Bronchial epithelial cell (primary cell): ENCODE measurements around the gene KPTN. TPM values are rescaled to one million over a fixed set of nuclear protein-coding genes. Genes with fewer than 3 reads are reported as not detected.

Source experiments
- DNase-seq: peaks from one replicate; pipeline ENCODE4 v3.0.0-alpha.2; 2010; ENCODE audit warnings: low read depth
- FAIRE-seq: peaks from 2 replicates; lab custom pipeline; 2011; peaks lifted over from hg19 to GRCh38; lab: Jason Lieb, UNC
- H3K27me3 ChIP-seq: 2 replicates; pipeline ENCODE4 v1.5.1; 2011; ENCODE audit warnings: low read length; ENCODE audit not compliant: control insufficient read depth, insufficient read depth
- H3K36me3 ChIP-seq: 2 replicates; pipeline ENCODE4 v1.5.1; 2011; ENCODE audit warnings: low read length; ENCODE audit not compliant: control insufficient read depth, insufficient read depth
- H3K4me3 ChIP-seq: 2 replicates; pipeline ENCODE4 v1.5.1; 2011; ENCODE audit warnings: mild to moderate bottlenecking, low read depth, low read length, control low read depth
- CTCF ChIP-seq: IDR thresholded peaks from 2 replicates; pipeline ENCODE4 v1.5.1; 2011; ENCODE audit warnings: mild to moderate bottlenecking, moderate library complexity, low read length, control low read depth, inconsistent platforms; ENCODE audit not compliant: insufficient read depth, severe bottlenecking
- total RNA-seq: library from RNA; depleted of rRNA; stranded (reverse); fragments of >200 nt; gene quantifications from 2 replicates; pipeline ENCODE4 v1.2.1, GENCODE V29; 2014

KPTN gene
- total RNA-seq, 1 donor from 2014 or later, result 2.1 TPM

GRCh38 chr19:47514869-47515588 lies 31.0 kb upstream of the KPTN start, which contains the start of gene NAPA:
TSS of gene NAPA (minus strand) at chr19:47515063. CDS start at chr19:47514940, 123 bp downstream.
- Histone ChIP-seq H3K4me3 (peak within 1 kb of the TSS; percentile 100), H3K27me3 (no peaks in the 10 kb centered on the region), H3K36me3 (no peaks in the 10 kb centered on the region)
- no peak for TF ChIP-seq CTCF
- FAIRE-seq (peak; percentile 58), DNase-seq (peak; percentile 99)

- Histone ChIP-seq H3K36me3 (no peaks in the 10 kb centered on the region), H3K4me3 (peak overlapping the region; percentile 100), H3K27me3 (no peaks in the 10 kb centered on the region)
- FAIRE-seq (no peak), DNase-seq (no peak)
- TF ChIP-seq CTCF, result no peak
Measured at GRCh38 chr19:47514151-47514868, 30.3 kb upstream of the KPTN start.

GRCh38 chr19:47512948-47513319 lies 28.9 kb upstream of the KPTN start:
- DNase-seq (no peak), FAIRE-seq (no peak)
- TF ChIP-seq CTCF, result no peak
- no peaks in the 10 kb centered on the region for H3K36me3 ChIP-seq
- H3K27me3 ChIP-seq, result no peaks in the 10 kb centered on the region
- H3K4me3 ChIP-seq, result no peak overlapping the region

- DNase-seq (peak; percentile 19), FAIRE-seq (no peak)
- Histone ChIP-seq H3K27me3 (no peaks in the 10 kb centered on the region), H3K4me3 (no peak overlapping the region), H3K36me3 (peaks cover 1% of the 10 kb centered on the region)
- TF ChIP-seq CTCF, result no peak
Measured at GRCh38 chr19:47512183-47512947, 28.3 kb upstream of the KPTN start.

GRCh38 chr19:47511681-47512080 lies 27.7 kb upstream of the KPTN start:
- no peak for DNase-seq
- no peak for FAIRE-seq
- H3K27me3 ChIP-seq, result no peaks in the 10 kb centered on the region
- peaks cover 1% of the 10 kb centered on the region for H3K36me3 ChIP-seq
- H3K4me3 ChIP-seq, result no peak overlapping the region
- no peak for TF ChIP-seq CTCF
